ENCODE results near the gene TRIP13.

DNA sequence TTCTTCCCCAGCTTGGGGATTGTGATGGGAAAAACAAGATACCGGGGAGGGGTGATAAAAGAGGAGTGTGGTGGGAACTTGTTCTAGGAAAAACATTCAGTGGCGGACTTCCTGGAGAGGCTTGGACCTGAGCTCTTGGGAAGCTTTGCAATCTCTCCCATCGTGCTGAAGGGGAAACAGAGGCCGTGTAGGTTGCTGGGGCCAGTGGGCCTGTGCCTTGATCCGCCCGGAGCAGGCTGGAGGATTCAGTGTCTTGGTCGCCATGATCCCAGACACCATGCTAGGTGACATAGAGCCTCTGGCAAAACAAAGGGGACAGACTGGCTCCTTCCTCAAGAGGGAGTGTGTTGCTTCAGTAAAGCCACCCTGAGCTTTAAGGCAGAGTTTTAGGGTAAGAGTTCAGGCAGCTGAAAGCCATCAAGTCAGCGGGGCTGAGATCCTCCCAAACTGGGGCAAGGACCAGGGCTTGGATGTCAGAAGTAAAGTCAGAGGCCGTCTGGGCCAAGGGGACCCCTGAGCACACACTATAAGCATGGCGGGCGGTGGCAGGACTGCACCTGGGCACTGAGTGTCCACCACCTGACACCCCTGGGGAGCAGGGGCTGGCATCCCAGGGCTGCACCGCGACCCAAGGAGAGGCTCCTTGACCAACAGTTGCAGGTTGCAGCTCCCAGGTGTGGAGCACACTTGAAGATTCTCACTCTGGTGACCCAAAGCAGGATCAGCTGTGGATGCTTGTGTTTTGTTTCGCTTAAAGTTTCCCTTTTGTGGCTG is 44.7 kb downstream of the TRIP13 start:
- TF ChIP-seq, protein P1, sequence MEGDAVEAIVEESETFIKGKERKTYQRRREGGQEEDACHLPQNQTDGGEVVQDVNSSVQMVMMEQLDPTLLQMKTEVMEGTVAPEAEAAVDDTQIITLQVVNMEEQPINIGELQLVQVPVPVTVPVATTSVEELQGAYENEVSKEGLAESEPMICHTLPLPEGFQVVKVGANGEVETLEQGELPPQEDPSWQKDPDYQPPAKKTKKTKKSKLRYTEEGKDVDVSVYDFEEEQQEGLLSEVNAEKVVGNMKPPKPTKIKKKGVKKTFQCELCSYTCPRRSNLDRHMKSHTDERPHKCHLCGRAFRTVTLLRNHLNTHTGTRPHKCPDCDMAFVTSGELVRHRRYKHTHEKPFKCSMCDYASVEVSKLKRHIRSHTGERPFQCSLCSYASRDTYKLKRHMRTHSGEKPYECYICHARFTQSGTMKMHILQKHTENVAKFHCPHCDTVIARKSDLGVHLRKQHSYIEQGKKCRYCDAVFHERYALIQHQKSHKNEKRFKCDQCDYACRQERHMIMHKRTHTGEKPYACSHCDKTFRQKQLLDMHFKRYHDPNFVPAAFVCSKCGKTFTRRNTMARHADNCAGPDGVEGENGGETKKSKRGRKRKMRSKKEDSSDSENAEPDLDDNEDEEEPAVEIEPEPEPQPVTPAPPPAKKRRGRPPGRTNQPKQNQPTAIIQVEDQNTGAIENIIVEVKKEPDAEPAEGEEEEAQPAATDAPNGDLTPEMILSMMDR (IDR thresholded peaks at IDR 0.05): no peak
- no peak for TF ChIP-seq POLR2AphosphoS5 (IDR thresholded peaks at IDR 0.05; ENCODE audit: low read depth, low read length)

Data from Panc1 (cell line).